ENCODE results near the gene PLXNC1. TPM values are rescaled to one million over a fixed set of nuclear protein-coding genes. Genes with fewer than 3 reads are reported as not detected.
A peak's percentile ranks its signal among the peaks of the same experiment; 100 is the strongest.

PLXNC1 gene
- total and polyA plus RNA-seq, 4 donors, result 27.6 to 58.2 (median 42.1) TPM

- Histone ChIP-seq H3K36me3 (ENCODE audit: control insufficient read depth, insufficient read depth, low read length) (no peaks in the 10 kb centered on the region), H3K9me3 (ENCODE audit: control insufficient read depth, insufficient read depth, low read length) (no peaks in the 10 kb centered on the region), H3K27me3 (ENCODE audit: control insufficient read depth, insufficient read depth, low read length) (no peaks in the 10 kb centered on the region), H3K4me3 (ENCODE audit: low read depth, low read length) (no peak overlapping the region), H3K27ac (ENCODE audit: low read depth, low read length) (no peak overlapping the region), H3K4me1 (ENCODE audit: control insufficient read depth, insufficient read depth, low read length) (peaks cover 5% of the 10 kb centered on the region)
- WGBS (ENCODE audit: insufficient coverage), result 47% methylated on average over 6 of the region's 6 CpGs
- DNase-seq (ENCODE audit: low read depth in 4 of 6, low spot score in 6 of 6), result peak in 2 of 6 donors; percentile 33 to 48
Measured at GRCh38 chr12:94242901-94243300, 94.5 kb downstream of the PLXNC1 start.

GRCh38 chr12:94244165-94245133, 96.1 kb downstream of the PLXNC1 start:
- Histone ChIP-seq H3K36me3 (ENCODE audit: control insufficient read depth, insufficient read depth, low read length) (no peaks in the 10 kb centered on the region), H3K4me3 (ENCODE audit: low read depth, low read length) (no peak overlapping the region), H3K9me3 (ENCODE audit: control insufficient read depth, insufficient read depth, low read length) (no peaks in the 10 kb centered on the region), H3K4me1 (ENCODE audit: control insufficient read depth, insufficient read depth, low read length) (peaks cover 5% of the 10 kb centered on the region), H3K27ac (ENCODE audit: low read depth, low read length) (no peak overlapping the region), H3K27me3 (ENCODE audit: control insufficient read depth, insufficient read depth, low read length) (no peaks in the 10 kb centered on the region)
- 90% methylated on average over 5 of the region's 11 CpGs for WGBS (ENCODE audit: insufficient coverage)
- no peak for DNase-seq (ENCODE audit: low read depth in 4 of 6, low spot score in 6 of 6)

- Histone ChIP-seq H3K9me3 (ENCODE audit: control insufficient read depth, insufficient read depth, low read length) (no peaks in the 10 kb centered on the region), H3K27me3 (ENCODE audit: control insufficient read depth, insufficient read depth, low read length) (no peaks in the 10 kb centered on the region), H3K4me3 (ENCODE audit: low read depth, low read length) (no peak overlapping the region), H3K27ac (ENCODE audit: low read depth, low read length) (no peak overlapping the region), H3K4me1 (ENCODE audit: control insufficient read depth, insufficient read depth, low read length) (peaks cover 5% of the 10 kb centered on the region), H3K36me3 (ENCODE audit: control insufficient read depth, insufficient read depth, low read length) (peaks cover 5% of the 10 kb centered on the region)
- no peak for DNase-seq (ENCODE audit: low read depth in 4 of 6, low spot score in 6 of 6)
- 62% methylated on average over 12 of the region's 12 CpGs for WGBS (ENCODE audit: insufficient coverage)
Measured at GRCh38 chr12:94245631-94246383, 97.4 kb downstream of the PLXNC1 start.

- peaks cover 7% of the 10 kb centered on the region for H3K36me3 ChIP-seq (ENCODE audit: control insufficient read depth, insufficient read depth, low read length)
- 42% methylated on average over 2 of the region's 2 CpGs for WGBS (ENCODE audit: insufficient coverage)
- no peak overlapping the region for H3K27ac ChIP-seq (ENCODE audit: low read depth, low read length)
- no peaks in the 10 kb centered on the region for H3K27me3 ChIP-seq (ENCODE audit: control insufficient read depth, insufficient read depth, low read length)
- no peak for DNase-seq (ENCODE audit: low read depth in 4 of 6, low spot score in 6 of 6)
- H3K4me3 ChIP-seq (ENCODE audit: low read depth, low read length), result no peak overlapping the region
- no peaks in the 10 kb centered on the region for H3K9me3 ChIP-seq (ENCODE audit: control insufficient read depth, insufficient read depth, low read length)
- peaks cover 5% of the 10 kb centered on the region for H3K4me1 ChIP-seq (ENCODE audit: control insufficient read depth, insufficient read depth, low read length)
Measured at GRCh38 chr12:94247246-94247645, 98.9 kb downstream of the PLXNC1 start.

GRCh38 chr12:94248582-94248981, 100.2 kb downstream of the PLXNC1 start:
- Histone ChIP-seq H3K4me1 (ENCODE audit: control insufficient read depth, insufficient read depth, low read length) (no peaks in the 10 kb centered on the region), H3K4me3 (ENCODE audit: low read depth, low read length) (no peak overlapping the region), H3K27me3 (ENCODE audit: control insufficient read depth, insufficient read depth, low read length) (no peaks in the 10 kb centered on the region), H3K9me3 (ENCODE audit: control insufficient read depth, insufficient read depth, low read length) (no peaks in the 10 kb centered on the region), H3K36me3 (ENCODE audit: control insufficient read depth, insufficient read depth, low read length) (peaks cover 10% of the 10 kb centered on the region), H3K27ac (ENCODE audit: low read depth, low read length) (no peak overlapping the region)
- WGBS (ENCODE audit: insufficient coverage), result 78% methylated on average over 4 of the region's 7 CpGs
- no peak for DNase-seq (ENCODE audit: low read depth in 4 of 6, low spot score in 6 of 6)

- WGBS (ENCODE audit: insufficient coverage), result no CpG with 5 or more reads among the region's 4 CpGs
- Histone ChIP-seq H3K27me3 (ENCODE audit: control insufficient read depth, insufficient read depth, low read length) (no peaks in the 10 kb centered on the region), H3K9me3 (ENCODE audit: control insufficient read depth, insufficient read depth, low read length) (no peaks in the 10 kb centered on the region), H3K4me1 (ENCODE audit: control insufficient read depth, insufficient read depth, low read length) (no peaks in the 10 kb centered on the region), H3K4me3 (ENCODE audit: low read depth, low read length) (no peak overlapping the region), H3K27ac (ENCODE audit: low read depth, low read length) (no peak overlapping the region), H3K36me3 (ENCODE audit: control insufficient read depth, insufficient read depth, low read length) (peaks cover 11% of the 10 kb centered on the region)
- DNase-seq (ENCODE audit: low read depth in 4 of 6, low spot score in 6 of 6), result no peak
Measured at GRCh38 chr12:94250130-94250529, 101.8 kb downstream of the PLXNC1 start.

- no CpG with 5 or more reads among the region's 4 CpGs for WGBS (ENCODE audit: insufficient coverage)
- Histone ChIP-seq H3K27ac (ENCODE audit: low read depth, low read length) (peak overlapping the region; percentile 0), H3K4me3 (ENCODE audit: low read depth, low read length) (no peak overlapping the region), H3K27me3 (ENCODE audit: control insufficient read depth, insufficient read depth, low read length) (no peaks in the 10 kb centered on the region), H3K36me3 (ENCODE audit: control insufficient read depth, insufficient read depth, low read length) (peaks cover 11% of the 10 kb centered on the region), H3K4me1 (ENCODE audit: control insufficient read depth, insufficient read depth, low read length) (no peaks in the 10 kb centered on the region), H3K9me3 (ENCODE audit: control insufficient read depth, insufficient read depth, low read length) (no peaks in the 10 kb centered on the region)
- no peak for DNase-seq (ENCODE audit: low read depth in 4 of 6, low spot score in 6 of 6)
Measured at GRCh38 chr12:94254270-94254669, 105.9 kb downstream of the PLXNC1 start.

- Histone ChIP-seq H3K9me3 (ENCODE audit: control insufficient read depth, insufficient read depth, low read length) (no peaks in the 10 kb centered on the region), H3K36me3 (ENCODE audit: control insufficient read depth, insufficient read depth, low read length) (peaks cover 13% of the 10 kb centered on the region), H3K27me3 (ENCODE audit: control insufficient read depth, insufficient read depth, low read length) (no peaks in the 10 kb centered on the region), H3K4me1 (ENCODE audit: control insufficient read depth, insufficient read depth, low read length) (no peaks in the 10 kb centered on the region), H3K27ac (ENCODE audit: low read depth, low read length) (no peak overlapping the region), H3K4me3 (ENCODE audit: low read depth, low read length) (no peak overlapping the region)
- DNase-seq (ENCODE audit: low read depth in 4 of 6, low spot score in 6 of 6), result peak in 1 of 6 donors; percentile 19
- 58% methylated on average over 2 of the region's 3 CpGs for WGBS (ENCODE audit: insufficient coverage)
Measured at GRCh38 chr12:94255006-94255405, 106.6 kb downstream of the PLXNC1 start.

GRCh38 chr12:94255428-94255827, 107.1 kb downstream of the PLXNC1 start:
- no peaks in the 10 kb centered on the region for H3K27me3 ChIP-seq (ENCODE audit: control insufficient read depth, insufficient read depth, low read length)
- H3K9me3 ChIP-seq (ENCODE audit: control insufficient read depth, insufficient read depth, low read length), result no peaks in the 10 kb centered on the region
- no peak overlapping the region for H3K27ac ChIP-seq (ENCODE audit: low read depth, low read length)
- DNase-seq (ENCODE audit: low read depth in 4 of 6, low spot score in 6 of 6), result no peak
- peaks cover 1% of the 10 kb centered on the region for H3K4me1 ChIP-seq (ENCODE audit: control insufficient read depth, insufficient read depth, low read length)
- peaks cover 13% of the 10 kb centered on the region for H3K36me3 ChIP-seq (ENCODE audit: control insufficient read depth, insufficient read depth, low read length)
- H3K4me3 ChIP-seq (ENCODE audit: low read depth, low read length), result no peak overlapping the region

Measured in spinal cord (tissue), 10 donors.